SW 1271 (cell line): Measurements from ENCODE around the gene SLC17A9.

Experiments used
- DNase-seq, 2 experiments: peaks; one replicate each; lab custom pipeline; 2025; lab: John Stamatoyannopoulos, UW

SLC17A9 gene

GRCh38 chr20:63017826-63018411 lies 65.4 kb downstream of the SLC17A9 start:
- DNase-seq, result no peak
